HepG2 (cell line): ENCODE data around the gene PLOD3. TPM values are rescaled to one million over a fixed set of nuclear protein-coding genes. Genes with fewer than 3 reads are reported as not detected.

Experiments used
- CBX1 ChIP-seq: IDR thresholded peaks from one replicate; pipeline ENCODE4 v1.6.1; 2016; ENCODE audit warnings: antibody characterized with exemption, low read depth
- CEBPB ChIP-seq: IDR thresholded peaks from 2 replicates; pipeline ENCODE4 v1.6.1; 2011; ENCODE audit warnings: low read depth, low read length, improper control_type of control experiment, borderline replicate concordance
- GLI4 ChIP-seq: sonication (generic); formaldehyde crosslinking; IDR thresholded peaks from 2 replicates; pipeline ENCODE4 v1.5.1; 2020; ENCODE audit warnings: missing genetic modification reagents, mild to moderate bottlenecking, moderate library complexity, borderline replicate concordance
- GTF3A ChIP-seq: sonication (generic); formaldehyde crosslinking; conservative IDR thresholded peaks from 2 replicates; pipeline ENCODE4 v1.4.0; 2020; ENCODE audit warnings: mild to moderate bottlenecking, missing genetic modification reagents
- HCFC1 ChIP-seq: fragments of 150-350 bp; IDR thresholded peaks from 2 replicates; pipeline ENCODE4 v1.6.1; 2014; ENCODE audit warnings: low read depth, low read length
- HIVEP1 ChIP-seq: sonication (generic); formaldehyde crosslinking; IDR thresholded peaks from 2 replicates; pipeline ENCODE4 v1.4.0; 2020; ENCODE audit warnings: mild to moderate bottlenecking, missing genetic modification reagents
- HNRNPL ChIP-seq: fragments of 200-400 bp; formaldehyde crosslinking; IDR thresholded peaks from 2 replicates; pipeline ENCODE4 v1.6.1; 2017; ENCODE audit warnings: mild to moderate bottlenecking, low read depth, low read length
- HNRNPLL ChIP-seq: fragments of 200-400 bp; formaldehyde crosslinking; IDR thresholded peaks from 2 replicates; pipeline ENCODE4 v1.6.1; 2017; ENCODE audit warnings: mild to moderate bottlenecking, low read depth, low read length; ENCODE audit not compliant: poor library complexity, severe bottlenecking
- PRDM15 ChIP-seq: sonication (generic); formaldehyde crosslinking; IDR thresholded peaks from 2 replicates; pipeline ENCODE4 v1.4.0; 2020; ENCODE audit warnings: missing genetic modification reagents
- REST ChIP-seq, 2 experiments: IDR thresholded peaks; 2 replicates each; pipeline ENCODE4 v1.6.1; 2011 to 2012; ENCODE audit warnings: low read length in 2 of 2, borderline replicate concordance in 1 of 2, low read depth in 1 of 2, mild to moderate bottlenecking in 1 of 2, moderate library complexity in 1 of 2
- SNAPC2 ChIP-seq: sonication (generic); formaldehyde crosslinking; IDR thresholded peaks from 2 replicates; pipeline ENCODE4 v1.8.1; 2022; ENCODE audit warnings: mild to moderate bottlenecking, missing genetic modification reagents
- ZBTB21 ChIP-seq: sonication (generic); formaldehyde crosslinking; IDR thresholded peaks from 2 replicates; pipeline ENCODE4 v1.4.0; 2020; ENCODE audit warnings: missing genetic modification reagents
- ZBTB44 ChIP-seq: sonication (generic); formaldehyde crosslinking; IDR thresholded peaks from 2 replicates; pipeline ENCODE4 v1.4.0; 2020; ENCODE audit warnings: missing genetic modification reagents
- ZFP62 ChIP-seq: sonication (generic); formaldehyde crosslinking; IDR thresholded peaks from 2 replicates; pipeline ENCODE4 v1.4.0; 2020; ENCODE audit warnings: missing genetic modification reagents
- ZNF816 ChIP-seq: sonication (generic); formaldehyde crosslinking; IDR thresholded peaks from 2 replicates; pipeline ENCODE4 v1.8.0; 2022; ENCODE audit warnings: missing genetic modification reagents, mild to moderate bottlenecking, borderline replicate concordance
- polyA plus RNA-seq, 8 experiments: library from polyadenylated mRNA; depleted of rRNA in 3 of 8; stranded (reverse) in 7 of 8; unstranded in 1 of 8; fragments of >200 nt; fragmentation: Illumina TruSeq in 4 of 8; extraction: Trizol in 4 of 8; gene quantifications; 2 replicates each; pipeline versions ENCODE4 v1.2.1 to v1.2.3, GENCODE V29; 2011 to 2016; ENCODE audit warnings: low read depth in 4 of 8, missing spikeins in 1 of 8, mixed read lengths in 1 of 8; ENCODE audit not compliant: insufficient read depth in 1 of 8
- total RNA-seq, 5 experiments: library from RNA; depleted of rRNA; stranded (reverse); fragments of >200 nt; fragmentation: Illumina TruSeq; extraction: Trizol; gene quantifications; 2 replicates each; pipeline ENCODE4 v1.2.3, GENCODE V29; 2016; ENCODE audit warnings: low read depth in 1 of 5
- TF ChIP-seq, protein P1 (sequence below): sonication (generic); formaldehyde crosslinking; IDR thresholded peaks from 2 replicates; pipeline ENCODE4; 2020; ENCODE audit warnings: missing genetic modification reagents, mild to moderate bottlenecking, borderline replicate concordance

Gene PLOD3
- total and polyA plus RNA-seq, 2 of the 13 experiments (the other 11 are each of a cell fraction or from before 2014, with no cell fraction given): 65.8 to 67.4 TPM

DNA sequence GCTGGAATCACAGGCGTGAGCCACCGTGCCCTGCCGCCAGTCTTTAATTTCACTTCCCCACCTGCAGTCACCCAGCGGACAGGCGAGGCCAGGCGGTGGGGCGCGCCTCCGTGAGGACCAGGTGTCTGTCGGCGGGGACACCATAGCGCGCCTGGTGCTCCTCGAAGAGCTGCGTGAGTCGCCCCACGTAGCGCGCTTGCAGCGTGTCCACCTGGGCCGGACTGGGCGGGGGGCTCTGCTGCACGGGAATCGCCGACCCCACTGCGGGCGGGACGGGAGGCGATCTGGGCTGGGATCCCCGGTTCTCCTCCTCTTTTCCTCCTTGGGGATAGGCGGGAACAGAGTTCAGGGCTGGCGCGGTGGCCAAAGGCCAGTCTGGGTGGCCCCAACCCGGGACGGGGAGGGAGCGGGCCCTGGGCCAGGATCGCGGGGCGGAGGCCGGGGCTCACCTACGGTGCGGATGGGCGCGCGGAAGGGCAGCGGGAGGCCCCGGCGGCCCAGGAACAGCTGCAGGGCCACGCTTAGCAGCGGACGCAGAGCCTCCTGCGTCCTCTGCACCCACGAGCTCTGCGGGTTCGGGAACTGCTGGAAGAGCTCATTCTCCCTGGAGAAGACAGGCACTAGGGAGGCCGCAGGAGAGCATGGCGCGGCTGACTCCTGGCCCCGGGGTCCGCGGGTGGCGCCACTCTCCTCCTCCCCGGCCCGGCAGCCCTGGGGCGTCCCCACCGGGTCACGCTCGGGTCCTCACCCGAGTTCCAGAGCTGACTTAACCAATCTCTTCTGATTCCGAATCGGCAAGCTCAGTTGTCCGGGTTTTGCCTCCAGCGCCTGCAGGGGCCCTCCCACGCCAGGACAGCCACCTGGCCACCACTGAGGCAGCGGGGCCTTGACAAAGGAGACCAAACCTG, 15.4 kb downstream of the PLOD3 start (continued):
- TF ChIP-seq REST (IDR thresholded peaks at IDR 0.05; ENCODE audit: borderline replicate concordance in 1 of 2, low read depth in 1 of 2, low read length in 2 of 2) (no peak; a peak in 1 of 4 replicates), ZBTB21 (no peak), SNAPC2 (CRISPR knock-in tag) (peak; percentile 82), ZFP62 (CRISPR knock-in tag) (no peak), HIVEP1 (CRISPR knock-in tag) (peak; percentile 89), CBX1 (no peak), PRDM15 (CRISPR knock-in tag) (peak; percentile 93), HNRNPLL (peak; percentile 57), GTF3A (CRISPR knock-in tag) (no peak), ZNF816 (CRISPR knock-in tag) (no peak), CEBPB (no peak), ZBTB44 (no peak), GLI4 (CRISPR knock-in tag) (no peak), HNRNPL (no peak), HCFC1 (no peak)
- TF ChIP-seq, protein P1, sequence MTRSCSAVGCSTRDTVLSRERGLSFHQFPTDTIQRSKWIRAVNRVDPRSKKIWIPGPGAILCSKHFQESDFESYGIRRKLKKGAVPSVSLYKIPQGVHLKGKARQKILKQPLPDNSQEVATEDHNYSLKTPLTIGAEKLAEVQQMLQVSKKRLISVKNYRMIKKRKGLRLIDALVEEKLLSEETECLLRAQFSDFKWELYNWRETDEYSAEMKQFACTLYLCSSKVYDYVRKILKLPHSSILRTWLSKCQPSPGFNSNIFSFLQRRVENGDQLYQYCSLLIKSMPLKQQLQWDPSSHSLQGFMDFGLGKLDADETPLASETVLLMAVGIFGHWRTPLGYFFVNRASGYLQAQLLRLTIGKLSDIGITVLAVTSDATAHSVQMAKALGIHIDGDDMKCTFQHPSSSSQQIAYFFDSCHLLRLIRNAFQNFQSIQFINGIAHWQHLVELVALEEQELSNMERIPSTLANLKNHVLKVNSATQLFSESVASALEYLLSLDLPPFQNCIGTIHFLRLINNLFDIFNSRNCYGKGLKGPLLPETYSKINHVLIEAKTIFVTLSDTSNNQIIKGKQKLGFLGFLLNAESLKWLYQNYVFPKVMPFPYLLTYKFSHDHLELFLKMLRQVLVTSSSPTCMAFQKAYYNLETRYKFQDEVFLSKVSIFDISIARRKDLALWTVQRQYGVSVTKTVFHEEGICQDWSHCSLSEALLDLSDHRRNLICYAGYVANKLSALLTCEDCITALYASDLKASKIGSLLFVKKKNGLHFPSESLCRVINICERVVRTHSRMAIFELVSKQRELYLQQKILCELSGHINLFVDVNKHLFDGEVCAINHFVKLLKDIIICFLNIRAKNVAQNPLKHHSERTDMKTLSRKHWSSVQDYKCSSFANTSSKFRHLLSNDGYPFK (CRISPR knock-in tag): peak; percentile 8; the same call in 1 of the 2 replicates
